Liver (tissue), 3 donors: ENCODE measurements around the gene ZBTB26.
A peak's percentile ranks its signal among the peaks of the same experiment; 100 is the strongest.

Source experiments
- EGR1 ChIP-seq, 2 donors: IDR thresholded peaks; 2 replicates each; pipeline ENCODE4 v1.6.1; 2016 to 2018; ENCODE audit warnings: antibody characterized with exemption in 2 of 2, low read depth in 2 of 2
- FOXA1 ChIP-seq: IDR thresholded peaks from 2 replicates; pipeline ENCODE4 v1.6.1; 2016; ENCODE audit warnings: antibody characterized with exemption
- HNF4A ChIP-seq, 2 donors: conservative IDR thresholded peaks; 2 replicates each; pipeline ENCODE4 v1.6.1; 2016; ENCODE audit warnings: antibody characterized with exemption in 2 of 2, mild to moderate bottlenecking in 2 of 2
- HNF4G ChIP-seq: IDR thresholded peaks from 2 replicates; pipeline ENCODE4 v1.6.1; 2016; ENCODE audit warnings: antibody characterized with exemption
- JUND ChIP-seq, 2 donors: IDR thresholded peaks; 2 replicates each; pipeline ENCODE4 v1.6.1; 2016; ENCODE audit warnings: antibody characterized with exemption in 2 of 2
- RAD21 ChIP-seq, 2 donors: IDR thresholded peaks; 2 replicates each; pipeline ENCODE4 v1.6.1; 2016; ENCODE audit warnings: antibody characterized with exemption in 2 of 2, mild to moderate bottlenecking in 2 of 2
- RXRA ChIP-seq, 2 donors: IDR thresholded peaks; 2 replicates each; pipeline ENCODE4 v1.6.1; 2017 to 2018; ENCODE audit warnings: antibody characterized with exemption in 2 of 2, mild to moderate bottlenecking in 1 of 2
- SP1 ChIP-seq: IDR thresholded peaks from 2 replicates; pipeline ENCODE4 v1.6.1; 2018; ENCODE audit warnings: antibody characterized with exemption, mild to moderate bottlenecking
- YY1 ChIP-seq: IDR thresholded peaks from 2 replicates; pipeline ENCODE4 v1.6.1; 2016; ENCODE audit warnings: antibody characterized with exemption, mild to moderate bottlenecking
- TF ChIP-seq, protein P1 (sequence below): fragments of 150-350 bp; IDR thresholded peaks from 2 replicates; pipeline ENCODE4 v1.5.1; 2017; ENCODE audit warnings: improper control_type of control experiment, low read depth, low read length; ENCODE audit not compliant: missing input control
- TF ChIP-seq, protein P2 (sequence below): IDR thresholded peaks from 2 replicates; pipeline ENCODE4 v1.6.1; 2016; ENCODE audit warnings: antibody characterized with exemption
- TF ChIP-seq, protein P3 (sequence below): IDR thresholded peaks from 2 replicates; pipeline ENCODE4 v1.6.1; 2016; ENCODE audit warnings: antibody characterized with exemption, mild to moderate bottlenecking
- TF ChIP-seq, protein P4 (sequence below): IDR thresholded peaks from 2 replicates; pipeline ENCODE4 v1.6.1; 2016; ENCODE audit warnings: antibody characterized with exemption
- TF ChIP-seq, protein P5 (sequence below): IDR thresholded peaks from 2 replicates; pipeline ENCODE4 v1.6.1; 2016; ENCODE audit warnings: antibody characterized with exemption
- donor health status: healthy.
- donor health status: healthy.

DNA sequence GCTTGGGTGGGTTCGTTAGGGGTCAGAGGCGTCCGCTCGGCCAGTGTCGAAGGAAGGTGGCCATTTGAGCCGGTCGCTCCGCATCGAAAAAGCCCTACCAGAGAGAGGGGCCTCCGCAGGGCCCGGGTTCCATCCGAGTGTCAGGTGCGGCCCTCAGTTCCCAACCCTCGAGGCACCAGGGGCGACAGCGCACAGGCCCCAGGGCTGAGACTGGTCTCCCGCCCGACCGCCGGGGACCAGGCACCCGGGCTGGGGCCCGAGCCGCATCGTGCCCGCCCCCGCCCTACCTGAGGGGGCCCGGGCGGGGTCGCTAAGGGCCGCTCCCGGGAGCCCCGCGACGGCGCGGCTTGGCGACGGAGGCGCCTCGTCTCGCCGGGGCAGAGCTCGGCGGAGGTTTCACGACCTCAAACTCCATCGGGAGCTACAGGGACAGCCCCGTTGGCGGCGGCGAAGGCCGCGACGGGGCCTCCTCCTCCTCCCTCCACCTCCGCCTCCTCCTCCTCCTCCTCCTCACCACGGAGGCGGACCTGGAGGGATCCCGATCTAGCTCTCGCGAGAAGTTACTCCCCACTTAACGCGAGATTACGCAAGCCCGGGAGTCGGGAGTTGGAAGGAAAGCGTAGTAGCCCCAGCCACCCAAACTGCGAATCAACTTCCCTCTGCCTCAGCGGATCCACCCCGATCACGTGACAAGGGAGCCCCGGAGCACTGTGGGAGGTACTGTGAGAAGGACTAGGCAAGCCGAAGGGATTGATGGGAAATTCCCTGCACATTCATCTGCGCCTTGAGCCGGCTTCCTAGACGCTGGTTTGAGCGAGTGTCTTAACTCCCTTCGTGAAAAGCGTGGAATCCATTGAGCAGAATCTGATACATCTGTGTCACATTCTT is 26.2 kb downstream of the ZBTB26 start, which contains the start of gene RC3H2:
- TF ChIP-seq, protein P1, sequence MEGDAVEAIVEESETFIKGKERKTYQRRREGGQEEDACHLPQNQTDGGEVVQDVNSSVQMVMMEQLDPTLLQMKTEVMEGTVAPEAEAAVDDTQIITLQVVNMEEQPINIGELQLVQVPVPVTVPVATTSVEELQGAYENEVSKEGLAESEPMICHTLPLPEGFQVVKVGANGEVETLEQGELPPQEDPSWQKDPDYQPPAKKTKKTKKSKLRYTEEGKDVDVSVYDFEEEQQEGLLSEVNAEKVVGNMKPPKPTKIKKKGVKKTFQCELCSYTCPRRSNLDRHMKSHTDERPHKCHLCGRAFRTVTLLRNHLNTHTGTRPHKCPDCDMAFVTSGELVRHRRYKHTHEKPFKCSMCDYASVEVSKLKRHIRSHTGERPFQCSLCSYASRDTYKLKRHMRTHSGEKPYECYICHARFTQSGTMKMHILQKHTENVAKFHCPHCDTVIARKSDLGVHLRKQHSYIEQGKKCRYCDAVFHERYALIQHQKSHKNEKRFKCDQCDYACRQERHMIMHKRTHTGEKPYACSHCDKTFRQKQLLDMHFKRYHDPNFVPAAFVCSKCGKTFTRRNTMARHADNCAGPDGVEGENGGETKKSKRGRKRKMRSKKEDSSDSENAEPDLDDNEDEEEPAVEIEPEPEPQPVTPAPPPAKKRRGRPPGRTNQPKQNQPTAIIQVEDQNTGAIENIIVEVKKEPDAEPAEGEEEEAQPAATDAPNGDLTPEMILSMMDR, result no peak
- TF ChIP-seq SP1 (peak; percentile 71), RXRA (IDR thresholded peaks at IDR 0.05) (peak; percentile 30 to 50), EGR1 (IDR thresholded peaks at IDR 0.05; ENCODE audit: low read depth in 2 of 2) (peak in 1 of 2 donors; percentile 74), YY1 (peak; percentile 91), HNF4A (conservative IDR thresholded peaks at IDR 0.05) (peak; percentile 21 to 22), HNF4G (no peak), RAD21 (IDR thresholded peaks at IDR 0.05) (peak in 1 of 2 donors; percentile 38), JUND (IDR thresholded peaks at IDR 0.05) (peak in 1 of 2 donors; percentile 41), FOXA1 (peak; percentile 51)
- TF ChIP-seq, protein P2, sequence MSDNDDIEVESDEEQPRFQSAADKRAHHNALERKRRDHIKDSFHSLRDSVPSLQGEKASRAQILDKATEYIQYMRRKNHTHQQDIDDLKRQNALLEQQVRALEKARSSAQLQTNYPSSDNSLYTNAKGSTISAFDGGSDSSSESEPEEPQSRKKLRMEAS, result peak; percentile 62
- TF ChIP-seq, protein P3, sequence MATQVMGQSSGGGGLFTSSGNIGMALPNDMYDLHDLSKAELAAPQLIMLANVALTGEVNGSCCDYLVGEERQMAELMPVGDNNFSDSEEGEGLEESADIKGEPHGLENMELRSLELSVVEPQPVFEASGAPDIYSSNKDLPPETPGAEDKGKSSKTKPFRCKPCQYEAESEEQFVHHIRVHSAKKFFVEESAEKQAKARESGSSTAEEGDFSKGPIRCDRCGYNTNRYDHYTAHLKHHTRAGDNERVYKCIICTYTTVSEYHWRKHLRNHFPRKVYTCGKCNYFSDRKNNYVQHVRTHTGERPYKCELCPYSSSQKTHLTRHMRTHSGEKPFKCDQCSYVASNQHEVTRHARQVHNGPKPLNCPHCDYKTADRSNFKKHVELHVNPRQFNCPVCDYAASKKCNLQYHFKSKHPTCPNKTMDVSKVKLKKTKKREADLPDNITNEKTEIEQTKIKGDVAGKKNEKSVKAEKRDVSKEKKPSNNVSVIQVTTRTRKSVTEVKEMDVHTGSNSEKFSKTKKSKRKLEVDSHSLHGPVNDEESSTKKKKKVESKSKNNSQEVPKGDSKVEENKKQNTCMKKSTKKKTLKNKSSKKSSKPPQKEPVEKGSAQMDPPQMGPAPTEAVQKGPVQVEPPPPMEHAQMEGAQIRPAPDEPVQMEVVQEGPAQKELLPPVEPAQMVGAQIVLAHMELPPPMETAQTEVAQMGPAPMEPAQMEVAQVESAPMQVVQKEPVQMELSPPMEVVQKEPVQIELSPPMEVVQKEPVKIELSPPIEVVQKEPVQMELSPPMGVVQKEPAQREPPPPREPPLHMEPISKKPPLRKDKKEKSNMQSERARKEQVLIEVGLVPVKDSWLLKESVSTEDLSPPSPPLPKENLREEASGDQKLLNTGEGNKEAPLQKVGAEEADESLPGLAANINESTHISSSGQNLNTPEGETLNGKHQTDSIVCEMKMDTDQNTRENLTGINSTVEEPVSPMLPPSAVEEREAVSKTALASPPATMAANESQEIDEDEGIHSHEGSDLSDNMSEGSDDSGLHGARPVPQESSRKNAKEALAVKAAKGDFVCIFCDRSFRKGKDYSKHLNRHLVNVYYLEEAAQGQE, result no peak
- TF ChIP-seq, protein P4, sequence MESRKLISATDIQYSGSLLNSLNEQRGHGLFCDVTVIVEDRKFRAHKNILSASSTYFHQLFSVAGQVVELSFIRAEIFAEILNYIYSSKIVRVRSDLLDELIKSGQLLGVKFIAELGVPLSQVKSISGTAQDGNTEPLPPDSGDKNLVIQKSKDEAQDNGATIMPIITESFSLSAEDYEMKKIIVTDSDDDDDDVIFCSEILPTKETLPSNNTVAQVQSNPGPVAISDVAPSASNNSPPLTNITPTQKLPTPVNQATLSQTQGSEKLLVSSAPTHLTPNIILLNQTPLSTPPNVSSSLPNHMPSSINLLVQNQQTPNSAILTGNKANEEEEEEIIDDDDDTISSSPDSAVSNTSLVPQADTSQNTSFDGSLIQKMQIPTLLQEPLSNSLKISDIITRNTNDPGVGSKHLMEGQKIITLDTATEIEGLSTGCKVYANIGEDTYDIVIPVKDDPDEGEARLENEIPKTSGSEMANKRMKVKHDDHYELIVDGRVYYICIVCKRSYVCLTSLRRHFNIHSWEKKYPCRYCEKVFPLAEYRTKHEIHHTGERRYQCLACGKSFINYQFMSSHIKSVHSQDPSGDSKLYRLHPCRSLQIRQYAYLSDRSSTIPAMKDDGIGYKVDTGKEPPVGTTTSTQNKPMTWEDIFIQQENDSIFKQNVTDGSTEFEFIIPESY, result peak; percentile 100
- TF ChIP-seq, protein P5, sequence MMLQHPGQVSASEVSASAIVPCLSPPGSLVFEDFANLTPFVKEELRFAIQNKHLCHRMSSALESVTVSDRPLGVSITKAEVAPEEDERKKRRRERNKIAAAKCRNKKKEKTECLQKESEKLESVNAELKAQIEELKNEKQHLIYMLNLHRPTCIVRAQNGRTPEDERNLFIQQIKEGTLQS, result no peak
